ENCODE measurements around the gene GDF11. TPM values are rescaled to one million over a fixed set of nuclear protein-coding genes. Genes with fewer than 3 reads are reported as not detected.
A peak's percentile ranks its signal among the peaks of the same experiment; 100 is the strongest.

GDF11 gene
- total RNA-seq, 1 experiment from 2014 or later, result 17.3 TPM

GRCh38 chr12:55789893-55790292 lies 47.0 kb downstream of the GDF11 start:
- DNase-seq (ENCODE audit: low read depth), result no peak

GRCh38 chr12:55795950-55796349 lies 53.0 kb downstream of the GDF11 start:
- DNase-seq (ENCODE audit: low read depth), result no peak

DNA sequence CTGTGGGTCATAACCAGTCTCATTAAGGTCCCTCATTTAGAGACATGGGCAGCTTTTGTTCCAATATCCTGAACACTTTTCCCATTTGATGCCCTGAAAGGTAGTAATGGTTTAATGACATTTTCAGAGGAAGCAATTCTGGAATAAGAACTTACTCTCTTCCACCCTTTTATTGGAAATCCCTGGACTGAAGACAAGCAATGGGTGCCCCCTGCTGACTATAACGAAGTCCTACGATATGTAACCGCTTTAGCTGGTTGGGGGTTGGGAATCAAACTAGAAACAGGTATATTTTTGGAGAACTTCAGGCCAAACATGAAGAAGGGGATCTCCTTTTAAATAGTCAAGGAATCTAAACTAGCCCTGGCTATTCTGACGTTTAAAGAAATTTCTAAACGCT lies 54.1 kb downstream of the GDF11 start:
- DNase-seq (ENCODE audit: low read depth), result peak; percentile 43

GRCh38 chr12:55797550-55797949 lies 54.6 kb downstream of the GDF11 start:
- no peak for DNase-seq (ENCODE audit: low read depth)

Other genes starting within 250 kb of the GDF11 start
- gene OR6C4, start 193.5 kb upstream of the GDF11 start, total RNA-seq (2014; rRNA removed), result not detected in 2 replicates
- not detected in 2 replicates for gene OR2AP1, start 170.7 kb upstream of the GDF11 start, total RNA-seq (2014; rRNA removed)
- not detected in 2 replicates for gene OR10P1, start 106.2 kb upstream of the GDF11 start, total RNA-seq (2014; rRNA removed)
- gene ITGA7, start 35.2 kb upstream of the GDF11 start, total RNA-seq (2014; rRNA removed), result 135 and 217 TPM in 2 replicates
- gene BLOC1S1, start 27.1 kb upstream of the GDF11 start, total RNA-seq (2014; rRNA removed), result 118 and 135 TPM in 2 replicates
- 147 and 216 TPM in 2 replicates for gene RDH5, start 22.7 kb upstream of the GDF11 start, total RNA-seq (2014; rRNA removed)
- 2,065 and 2,281 TPM in 2 replicates for gene CD63, start 14.1 kb upstream of the GDF11 start, total RNA-seq (2014; rRNA removed)
- 96.4 and 111 TPM in 2 replicates for gene SARNP, start 74.6 kb downstream of the GDF11 start, total RNA-seq (2014; rRNA removed)
- 17.2 and 19.7 TPM in 2 replicates for gene ORMDL2, start 74.9 kb downstream of the GDF11 start, total RNA-seq (2014; rRNA removed)
- gene DNAJC14, start 86.5 kb downstream of the GDF11 start, total RNA-seq (2014; rRNA removed), result 48.5 and 54.8 TPM in 2 replicates
- gene MMP19, start 99.8 kb downstream of the GDF11 start, total RNA-seq (2014; rRNA removed), result 24.1 and 24.9 TPM in 2 replicates
- 39.5 and 54.8 TPM in 2 replicates for gene PYM1, start 184.8 kb downstream of the GDF11 start, total RNA-seq (2014; rRNA removed)
- 56.0 and 71.4 TPM in 2 replicates for gene DGKA, start 188.0 kb downstream of the GDF11 start, total RNA-seq (2014; rRNA removed)
- 0.32 and 0.52 TPM in 2 replicates for gene PMEL, start 222.9 kb downstream of the GDF11 start, total RNA-seq (2014; rRNA removed)
- gene CDK2, start 223.7 kb downstream of the GDF11 start, total RNA-seq (2014; rRNA removed), result 64.4 and 66.5 TPM in 2 replicates
- gene RAB5B, start 231.0 kb downstream of the GDF11 start, total RNA-seq (2014; rRNA removed), result 46.7 and 60.3 TPM in 2 replicates